Measurements from ENCODE around the gene PAGR1.
"Not testable (repeated sequence)": the region's sequence is repeated elsewhere in the genome, so short reads cannot be mapped to it uniquely, and the experiment has no call there.

The PAGR1 gene

DNA sequence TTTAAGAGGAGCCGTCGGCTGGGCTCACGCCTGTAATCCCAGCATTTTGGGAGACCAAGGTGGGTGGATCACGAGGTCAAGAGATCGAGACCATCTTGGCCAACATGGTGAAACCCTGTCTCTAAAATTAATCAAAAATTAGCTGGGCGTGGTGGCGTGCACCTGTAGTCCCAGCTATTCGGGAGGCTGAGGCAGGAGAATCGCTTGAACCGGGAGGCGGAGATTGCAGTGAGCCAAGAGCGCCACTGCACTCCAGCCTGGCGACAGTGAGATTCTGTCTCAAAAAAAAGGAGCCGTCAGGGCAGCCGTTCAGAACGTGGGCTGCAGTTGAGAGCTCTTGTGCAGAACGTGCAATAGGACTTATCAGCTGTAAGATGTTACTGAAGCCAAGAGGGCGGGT lies 22.8 kb upstream of the PAGR1 start:
- not testable (repeated sequence) for DNase-seq

DNA sequence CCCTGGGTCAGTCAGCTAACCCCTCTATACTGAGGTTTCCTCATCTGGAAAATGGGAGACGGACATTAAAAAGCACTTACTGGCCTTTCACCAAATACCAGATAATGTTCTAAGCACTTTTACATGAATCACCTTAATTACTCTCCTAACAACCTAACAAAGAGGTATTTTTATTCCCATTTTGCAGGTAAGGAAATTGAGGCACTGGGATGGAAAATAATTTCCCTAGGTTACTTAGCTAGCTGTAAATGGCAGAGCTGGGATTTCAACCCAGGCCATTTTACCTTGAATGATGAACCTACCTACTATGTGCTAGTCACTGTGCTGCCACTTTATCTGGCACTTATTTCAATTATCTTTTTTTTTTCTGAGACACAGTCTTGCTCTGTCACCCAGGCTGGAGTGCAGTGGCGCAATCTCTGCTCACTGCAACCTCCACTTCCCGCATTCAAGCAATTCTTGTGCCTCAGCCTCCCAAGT lies 21.7 kb upstream of the PAGR1 start:
- DNase-seq = no peak

DNA sequence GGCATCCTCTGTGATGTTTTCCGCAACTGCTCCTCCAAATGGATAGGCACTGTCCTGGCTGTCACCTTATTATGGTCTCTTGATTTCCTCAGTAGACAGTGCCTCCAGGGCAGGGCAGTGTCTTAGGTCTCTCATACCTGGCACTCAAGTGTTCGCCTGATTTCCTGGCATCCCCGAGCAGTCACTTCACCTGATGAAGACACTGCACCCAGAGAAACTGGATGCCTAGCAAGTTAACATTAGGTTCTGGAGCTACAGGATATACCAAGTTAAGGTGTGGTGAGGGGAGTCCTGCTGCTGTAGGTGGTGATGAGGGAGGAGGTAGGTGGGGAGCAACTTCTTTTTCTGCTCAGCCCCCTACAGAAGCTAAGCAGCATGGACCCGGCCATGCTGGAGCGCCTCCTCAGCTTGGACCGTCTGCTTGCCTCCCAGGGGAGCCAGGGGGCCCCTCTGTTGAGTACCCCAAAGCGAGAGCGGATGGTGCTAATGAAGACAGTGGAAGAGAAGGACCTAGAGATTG lies 13.5 kb upstream of the PAGR1 start:
- DNase-seq = no peak

DNA sequence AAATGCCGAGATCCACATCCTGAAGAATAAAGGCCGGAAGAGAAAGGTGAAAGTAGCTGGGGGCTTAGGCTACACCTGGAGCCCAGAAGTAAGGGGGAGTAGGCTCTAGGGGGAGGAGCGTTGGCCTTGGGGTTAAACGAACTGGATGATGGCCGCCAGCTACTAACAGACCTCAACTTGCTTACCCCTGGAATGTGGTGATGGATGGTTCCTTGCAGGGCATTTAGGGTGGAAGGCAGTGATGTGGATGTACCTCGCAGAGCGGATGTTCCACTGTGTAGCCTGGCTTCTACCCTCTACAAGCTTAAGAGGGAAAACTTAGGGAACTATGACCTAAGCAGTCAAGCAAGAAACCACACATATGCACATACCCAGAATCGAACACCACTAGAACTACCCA lies 11.9 kb upstream of the PAGR1 start:
- no peak for DNase-seq

DNA sequence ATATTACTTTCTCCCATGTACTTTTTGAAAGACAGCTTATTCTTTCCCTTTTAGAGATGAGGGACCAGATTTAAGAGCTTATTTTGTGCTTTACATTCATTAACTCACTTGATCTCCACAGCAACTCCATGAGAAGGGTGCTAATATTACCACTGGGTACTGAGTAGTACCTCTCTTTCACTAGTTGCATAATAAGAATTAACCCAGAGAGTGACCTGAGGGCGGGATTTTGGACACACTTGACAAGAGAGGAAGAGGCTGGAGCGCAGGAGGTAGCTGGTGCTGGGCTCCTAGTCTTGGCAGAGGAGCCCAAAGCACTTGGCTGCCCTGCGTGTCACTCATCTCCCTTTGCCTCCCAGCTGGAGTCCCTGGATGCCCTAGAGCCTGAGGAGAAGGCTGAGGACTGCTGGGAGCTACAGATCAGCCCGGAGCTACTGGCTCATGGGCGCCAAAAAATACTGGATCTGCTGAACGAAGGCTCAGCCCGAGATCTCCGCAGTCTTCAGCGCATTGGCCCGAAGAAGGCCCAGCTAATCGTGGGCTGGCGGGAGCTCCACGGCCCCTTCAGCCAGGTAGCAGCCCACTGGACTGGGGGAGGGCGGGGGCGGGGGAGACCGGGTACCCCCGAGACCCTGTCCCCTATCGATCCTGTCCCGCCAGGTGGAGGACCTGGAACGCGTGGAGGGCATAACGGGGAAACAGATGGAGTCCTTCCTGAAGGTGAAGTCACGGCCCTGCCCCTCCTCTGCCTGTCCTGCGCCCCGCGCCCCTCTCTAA lies 11.3 kb upstream of the PAGR1 start:
- DNase-seq = peak; percentile 8

DNA sequence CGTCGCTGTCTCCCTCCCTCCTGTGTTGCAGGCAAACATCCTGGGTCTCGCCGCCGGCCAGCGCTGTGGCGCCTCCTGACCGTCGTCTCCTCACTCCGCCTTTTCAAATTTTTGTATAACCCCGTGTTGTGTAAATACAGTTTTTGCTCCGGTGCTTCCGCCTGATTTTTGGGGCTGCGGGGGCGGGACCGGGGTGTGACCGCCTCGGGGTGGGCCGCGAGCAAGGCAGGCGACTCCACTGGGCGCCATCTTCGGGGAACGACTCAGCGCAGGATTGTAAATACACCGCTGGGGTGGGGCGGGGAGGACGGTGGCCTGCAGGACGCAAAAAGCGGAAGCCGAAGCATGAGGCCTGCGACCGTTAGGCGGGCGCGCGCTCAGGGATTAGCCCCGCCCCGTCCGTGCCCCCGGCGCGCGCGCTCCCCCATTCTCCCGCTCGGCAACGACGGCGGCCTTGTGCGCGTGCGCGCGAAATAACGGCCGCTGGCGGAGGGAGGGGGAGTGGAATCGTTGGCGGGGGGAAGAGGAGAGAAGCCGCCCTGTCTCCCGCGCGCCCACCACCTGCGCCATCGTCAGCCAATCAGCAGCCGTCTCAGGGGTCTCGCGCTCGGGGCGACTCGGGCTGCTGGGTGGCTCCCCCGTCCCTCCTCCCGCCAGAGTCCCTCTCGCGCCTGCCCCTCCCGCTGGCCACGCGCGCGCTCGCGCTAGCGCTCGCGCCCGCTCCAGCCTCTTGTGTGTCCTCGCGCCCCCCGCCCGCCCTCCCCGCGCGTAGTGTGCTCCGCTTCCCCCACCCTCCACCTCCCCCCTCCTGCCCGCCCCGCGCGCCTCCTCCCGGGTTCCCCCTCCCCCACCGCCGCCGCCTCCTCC lies 10.5 kb upstream of the PAGR1 start:
- peak; percentile 98 for DNase-seq

DNA sequence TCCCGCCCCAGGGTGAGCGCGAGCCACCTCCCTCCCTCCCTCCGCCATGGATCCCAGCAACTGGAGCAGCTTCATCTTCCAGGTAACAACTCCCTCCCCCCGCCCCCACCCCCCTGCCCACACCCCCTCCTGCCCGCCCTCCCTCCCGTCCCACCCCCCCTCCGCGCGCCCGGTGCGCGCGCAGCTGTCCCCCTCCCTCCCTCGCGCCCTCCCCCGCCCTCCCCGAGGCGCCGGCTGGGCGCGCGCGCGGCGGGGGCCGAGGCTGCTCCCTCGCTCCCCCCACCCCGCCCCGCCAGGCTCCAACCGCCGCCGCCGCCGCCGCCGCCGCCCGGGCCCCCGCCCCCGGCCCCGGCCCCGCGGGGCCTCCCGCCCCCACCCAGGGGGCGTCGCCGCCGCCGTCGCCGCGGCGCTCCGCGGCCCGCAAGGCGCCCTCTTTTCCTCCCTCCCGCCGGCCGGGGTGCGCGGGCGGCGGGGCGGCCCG lies 9.8 kb upstream of the PAGR1 start, which contains the start of gene MAZ:
Gene MAZ, plus strand, starts transcription at position 431 of the 481 bp plus-strand sequence. CDS start 173 bp downstream, outside the sequence.
- DNase-seq = peak; percentile 84

DNA sequence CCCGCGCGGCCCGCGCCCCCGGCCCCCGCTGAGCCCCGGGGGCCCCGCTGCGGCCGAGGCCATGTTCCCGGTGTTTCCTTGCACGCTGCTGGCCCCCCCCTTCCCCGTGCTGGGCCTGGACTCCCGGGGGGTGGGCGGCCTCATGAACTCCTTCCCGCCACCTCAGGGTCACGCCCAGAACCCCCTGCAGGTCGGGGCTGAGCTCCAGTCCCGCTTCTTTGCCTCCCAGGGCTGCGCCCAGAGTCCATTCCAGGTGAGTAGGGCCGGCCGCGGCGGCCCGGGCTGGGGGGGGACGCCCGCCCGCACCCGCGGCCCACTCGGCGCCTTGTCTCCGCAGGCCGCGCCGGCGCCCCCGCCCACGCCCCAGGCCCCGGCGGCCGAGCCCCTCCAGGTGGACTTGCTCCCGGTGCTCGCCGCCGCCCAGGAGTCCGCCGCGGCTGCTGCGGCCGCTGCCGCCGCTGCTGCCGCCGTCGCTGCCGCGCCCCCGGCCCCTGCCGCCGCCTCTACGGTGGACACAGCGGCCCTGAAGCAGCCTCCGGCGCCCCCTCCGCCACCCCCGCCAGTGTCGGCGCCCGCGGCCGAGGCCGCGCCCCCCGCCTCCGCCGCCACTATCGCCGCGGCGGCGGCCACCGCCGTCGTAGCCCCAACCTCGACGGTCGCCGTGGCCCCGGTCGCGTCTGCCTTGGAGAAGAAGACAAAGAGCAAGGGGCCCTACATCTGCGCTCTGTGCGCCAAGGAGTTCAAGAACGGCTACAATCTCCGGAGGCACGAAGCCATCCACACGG lies 9.1 kb upstream of the PAGR1 start:
- peak; percentile 48 for DNase-seq

DNA sequence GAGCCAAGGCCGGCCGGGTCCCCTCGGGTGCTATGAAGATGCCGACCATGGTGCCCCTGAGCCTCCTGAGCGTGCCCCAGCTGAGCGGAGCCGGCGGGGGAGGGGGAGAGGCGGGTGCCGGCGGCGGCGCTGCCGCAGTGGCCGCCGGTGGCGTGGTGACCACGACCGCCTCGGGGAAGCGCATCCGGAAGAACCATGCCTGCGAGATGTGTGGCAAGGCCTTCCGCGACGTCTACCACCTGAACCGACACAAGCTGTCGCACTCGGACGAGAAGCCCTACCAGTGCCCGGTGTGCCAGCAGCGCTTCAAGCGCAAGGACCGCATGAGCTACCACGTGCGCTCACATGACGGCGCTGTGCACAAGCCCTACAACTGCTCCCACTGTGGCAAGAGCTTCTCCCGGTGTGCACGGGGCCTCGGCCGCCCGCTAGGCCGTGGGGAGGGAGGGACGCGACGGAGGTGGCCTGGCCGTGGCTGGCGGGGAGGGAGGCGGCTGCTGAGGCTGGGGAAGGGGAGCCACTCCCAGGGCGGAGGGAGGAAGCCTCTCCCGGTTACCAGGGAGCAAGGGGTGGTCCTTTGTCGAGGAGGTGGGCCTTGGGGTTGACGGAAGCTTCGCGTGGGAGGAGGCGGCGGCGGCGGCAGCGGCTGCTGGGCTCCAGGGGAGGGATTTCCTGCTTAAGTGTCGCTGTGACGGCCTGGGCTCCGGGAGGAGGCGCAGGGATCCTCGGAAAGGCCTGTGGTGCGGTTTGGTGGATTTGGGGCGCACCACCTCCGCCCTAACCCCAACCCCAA lies 8.3 kb upstream of the PAGR1 start:
- DNase-seq = peak; percentile 90

DNA sequence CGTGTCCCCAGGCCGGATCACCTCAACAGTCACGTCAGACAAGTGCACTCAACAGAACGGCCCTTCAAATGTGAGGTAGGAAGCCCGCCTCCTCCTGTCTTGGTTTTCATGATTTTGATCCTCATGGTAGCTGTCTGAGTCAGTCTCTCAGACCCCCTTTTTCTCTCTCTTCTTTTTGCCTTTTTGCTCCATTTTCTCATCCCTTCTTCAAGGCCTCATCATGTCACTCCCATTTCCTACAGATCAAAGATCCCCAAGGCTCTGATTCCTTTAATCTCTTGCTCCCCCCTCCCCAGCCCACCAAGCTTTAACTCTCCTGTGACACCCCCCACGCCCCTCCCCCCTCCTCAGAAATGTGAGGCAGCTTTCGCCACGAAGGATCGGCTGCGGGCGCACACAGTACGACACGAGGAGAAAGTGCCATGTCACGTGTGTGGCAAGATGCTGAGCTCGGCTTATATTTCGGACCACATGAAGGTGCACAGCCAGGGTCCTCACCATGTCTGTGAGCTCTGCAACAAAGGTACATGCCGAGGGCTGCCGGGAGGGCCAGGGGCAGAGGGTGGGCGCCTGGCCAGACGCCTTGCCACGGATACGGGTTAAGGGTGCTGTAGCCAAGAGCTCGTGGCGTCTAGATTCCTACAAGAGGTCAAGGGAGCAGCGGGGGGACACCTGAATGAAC lies 7.6 kb upstream of the PAGR1 start:
- peak; percentile 47 for DNase-seq

DNA sequence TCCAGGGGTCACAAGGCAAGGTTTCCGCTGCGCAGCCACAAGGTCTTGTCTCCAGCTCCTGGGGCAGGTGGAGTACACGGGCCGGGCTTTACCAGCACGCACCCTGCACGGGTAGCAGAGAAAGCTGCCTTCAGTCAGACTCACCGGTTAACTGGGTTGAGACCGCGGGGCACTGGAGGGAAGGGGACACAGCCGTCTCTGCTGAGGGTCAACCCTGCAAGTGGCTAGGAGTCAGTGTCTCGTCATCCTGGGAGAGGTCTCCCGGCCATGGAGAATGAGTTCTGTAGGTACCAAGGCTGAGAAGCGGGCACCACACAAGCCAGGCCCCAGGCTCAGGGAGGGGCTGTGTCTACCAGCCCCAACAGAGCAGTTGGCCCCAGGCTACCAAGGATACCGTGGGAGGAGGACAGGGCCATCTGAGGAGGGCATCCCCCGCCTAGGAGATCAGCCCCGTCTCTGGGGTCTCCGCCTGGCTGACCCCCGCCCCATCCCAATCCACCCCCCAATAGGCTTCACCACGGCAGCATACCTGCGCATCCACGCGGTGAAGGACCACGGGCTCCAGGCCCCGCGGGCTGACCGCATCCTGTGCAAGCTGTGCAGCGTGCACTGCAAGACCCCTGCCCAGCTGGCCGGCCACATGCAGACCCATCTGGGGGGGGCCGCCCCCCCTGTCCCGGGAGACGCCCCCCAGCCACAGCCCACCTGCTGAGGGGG lies 6.8 kb upstream of the PAGR1 start:
- DNase-seq = no peak

DNA sequence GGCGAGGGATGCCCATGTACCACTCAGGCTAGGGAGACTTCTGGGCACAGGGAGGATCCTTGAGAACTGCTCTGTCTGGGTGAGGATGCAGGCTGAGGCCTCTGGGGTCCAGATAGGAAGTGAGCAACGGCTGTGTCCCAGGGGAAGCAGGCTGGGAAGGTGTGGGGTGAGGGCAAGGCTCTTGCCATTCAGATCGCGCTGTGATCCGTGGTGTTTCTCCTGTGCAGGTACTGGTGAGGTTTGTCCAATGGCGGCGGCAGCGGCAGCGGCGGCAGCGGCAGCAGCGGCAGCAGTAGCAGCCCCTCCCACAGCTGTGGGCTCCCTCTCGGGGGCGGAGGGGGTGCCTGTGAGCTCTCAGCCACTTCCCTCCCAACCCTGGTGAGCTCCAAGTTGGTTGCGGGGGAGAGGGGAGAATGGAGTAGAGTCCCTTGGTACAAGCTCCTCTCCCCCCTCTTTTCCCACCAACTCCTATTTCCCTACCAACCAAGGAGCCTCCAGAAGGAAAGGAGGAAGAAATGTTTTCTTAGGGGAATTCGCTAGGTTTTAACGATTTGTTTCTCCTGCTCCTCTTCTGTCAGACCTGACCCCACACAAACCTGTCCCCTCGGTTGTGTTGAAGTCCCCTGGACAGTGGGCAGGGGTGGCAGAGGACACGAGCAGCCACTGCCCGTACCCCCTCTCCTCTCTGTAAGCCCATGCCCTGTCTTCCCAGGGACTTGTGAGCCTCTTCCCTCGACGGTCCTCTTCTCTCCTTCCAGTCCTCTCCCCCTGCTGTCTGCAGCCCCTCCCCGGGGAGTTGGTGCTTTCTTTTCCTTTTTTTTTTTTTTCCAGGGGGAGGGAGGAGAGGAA lies 5.9 kb upstream of the PAGR1 start:
- peak; percentile 66 for DNase-seq

DNA sequence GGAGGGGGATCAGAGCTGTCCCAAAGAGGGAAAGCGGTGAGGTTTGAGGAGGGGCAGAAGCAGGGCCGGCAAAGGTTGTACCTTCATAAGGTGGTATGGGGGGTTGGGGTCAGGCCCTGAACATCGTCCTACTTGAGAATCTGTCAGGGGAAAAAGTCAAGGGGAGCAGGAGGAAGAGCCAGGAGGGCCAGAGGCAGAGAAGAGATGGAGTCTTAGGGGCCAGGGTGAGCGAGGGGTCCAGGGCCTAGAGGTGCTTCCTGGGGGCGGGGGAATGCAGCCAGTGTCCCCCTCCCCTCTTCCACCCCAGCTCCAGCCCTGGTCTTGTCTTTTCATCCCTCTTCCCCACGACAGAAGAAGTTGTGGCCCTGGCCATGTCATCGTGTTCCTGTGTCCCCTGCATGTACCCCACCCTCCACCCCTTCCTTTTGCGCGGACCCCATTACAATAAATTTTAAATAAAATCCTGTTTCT lies 5.2 kb upstream of the PAGR1 start:
- no peak for DNase-seq

DNA sequence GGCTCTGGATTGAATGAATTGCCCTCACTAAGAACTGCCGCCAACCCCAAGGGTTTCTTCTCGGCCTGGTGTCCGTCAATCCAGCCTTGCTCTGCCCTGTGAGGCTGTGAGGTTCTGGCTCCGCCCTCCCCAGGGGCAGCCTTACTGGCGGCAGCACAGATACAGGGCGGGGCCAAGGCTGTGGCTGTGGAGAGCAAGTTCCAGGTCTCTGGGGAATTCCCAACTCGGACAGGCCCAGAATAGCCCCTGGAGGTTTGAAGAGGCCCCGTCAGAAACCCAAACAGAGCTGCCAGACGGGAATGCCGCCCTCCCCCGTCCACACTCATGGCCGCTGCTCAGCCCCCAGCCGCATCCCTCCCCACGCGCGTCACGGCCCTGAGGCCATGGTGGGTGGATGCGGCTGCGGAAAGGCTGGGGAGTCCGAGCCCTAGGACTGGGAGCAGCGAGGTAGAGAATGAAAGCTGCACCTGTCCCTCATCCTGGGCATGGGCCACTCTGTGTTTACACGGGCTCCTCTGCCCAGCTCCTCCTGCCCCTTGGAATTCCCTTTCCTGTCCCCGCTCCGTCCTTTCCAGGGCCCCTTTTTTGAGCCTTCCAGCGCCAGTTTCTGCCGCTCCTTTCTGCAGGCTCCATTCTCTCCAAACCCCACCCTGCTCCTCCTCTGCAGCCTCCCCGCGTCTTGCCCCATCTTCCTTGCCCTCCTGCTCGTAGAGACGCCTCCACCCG lies 4.6 kb upstream of the PAGR1 start:
- DNase-seq = peak; percentile 82

DNA sequence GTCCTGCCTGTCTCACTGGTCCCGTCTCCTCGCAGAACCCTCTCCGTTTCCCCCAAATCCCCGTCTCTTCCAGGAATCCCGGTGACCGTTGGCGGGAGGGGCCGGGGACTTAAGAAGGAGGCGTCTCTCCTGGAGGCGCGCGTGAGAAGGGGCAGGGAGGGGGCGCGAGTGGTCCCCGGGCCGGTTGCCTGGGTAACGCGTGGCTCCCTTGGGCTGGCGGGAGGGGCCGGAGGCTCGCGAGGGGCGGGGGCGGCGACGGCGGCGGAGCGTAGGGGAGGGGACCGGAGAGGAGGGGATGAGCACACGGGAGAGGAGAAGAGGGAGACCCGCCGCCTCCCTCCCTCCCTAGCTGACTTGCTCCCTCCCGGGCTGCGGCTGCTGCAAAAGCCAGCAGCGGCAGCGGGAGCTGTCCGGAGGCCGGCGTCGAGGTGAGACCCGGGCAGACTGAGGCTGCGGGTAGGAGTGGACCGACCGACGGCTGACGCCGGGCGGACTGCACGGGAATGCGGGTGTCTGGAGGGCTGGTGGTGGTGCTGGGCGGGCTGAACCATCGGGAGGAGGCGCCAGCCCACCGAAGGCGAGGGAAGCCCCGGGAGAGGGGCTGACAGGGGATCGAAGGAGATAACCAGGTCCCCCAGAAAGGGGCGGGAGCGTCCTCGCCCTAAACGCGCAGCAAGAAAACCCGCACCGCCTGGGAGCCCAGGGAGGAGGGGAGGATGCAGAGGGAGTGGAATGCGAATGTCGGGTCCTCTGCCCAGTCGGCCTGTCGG lies 3.9 kb upstream of the PAGR1 start, which contains the start of gene PRRT2:
Gene PRRT2, plus strand, starts transcription at position 298 of the 770 bp plus-strand sequence. CDS start 862 bp downstream, outside the sequence.
- DNase-seq = peak; percentile 66

DNA sequence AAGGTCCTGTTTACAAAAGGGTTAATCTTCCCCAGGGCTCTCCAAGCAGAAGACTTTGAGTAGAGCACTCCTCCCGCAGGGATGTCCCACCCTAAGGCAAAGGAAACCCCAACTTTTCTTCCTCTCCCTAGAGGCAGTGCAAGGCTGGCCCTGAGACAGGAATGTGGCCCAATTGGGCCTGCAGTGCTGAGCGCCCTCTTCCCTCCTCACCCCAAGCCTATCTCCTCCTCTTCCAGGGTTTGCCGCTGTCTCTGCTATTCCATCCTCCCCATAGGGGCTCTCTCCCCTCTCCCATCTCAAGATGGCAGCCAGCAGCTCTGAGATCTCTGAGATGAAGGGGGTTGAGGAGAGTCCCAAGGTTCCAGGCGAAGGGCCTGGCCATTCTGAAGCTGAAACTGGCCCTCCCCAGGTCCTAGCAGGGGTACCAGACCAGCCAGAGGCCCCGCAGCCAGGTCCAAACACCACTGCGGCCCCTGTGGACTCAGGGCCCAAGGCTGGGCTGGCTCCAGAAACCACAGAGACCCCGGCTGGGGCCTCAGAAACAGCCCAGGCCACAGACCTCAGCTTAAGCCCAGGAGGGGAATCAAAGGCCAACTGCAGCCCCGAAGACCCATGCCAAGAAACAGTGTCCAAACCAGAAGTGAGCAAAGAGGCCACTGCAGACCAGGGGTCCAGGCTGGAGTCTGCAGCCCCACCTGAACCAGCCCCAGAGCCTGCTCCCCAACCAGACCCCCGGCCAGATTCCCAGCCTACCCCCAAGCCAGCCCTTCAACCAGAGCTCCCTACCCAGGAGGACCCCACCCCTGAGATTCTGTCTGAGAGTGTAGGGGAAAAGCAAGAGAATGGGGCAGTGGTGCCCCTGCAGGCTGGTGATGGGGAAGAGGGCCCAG lies 3.0 kb upstream of the PAGR1 start:
- no peak for DNase-seq

Measured in CD4-positive, alpha-beta T cell treated with Interleukin-12 subunit alpha and Interleukin-12 subunit beta, for 1 hour (primary cell).